Upper lobe of left lung (tissue), 4 donors: Measurements from ENCODE around the gene MCCC1.

Source experiments
- EP300 ChIP-seq, 4 donors: sonication (generic); formaldehyde crosslinking; IDR thresholded peaks; one replicate each; pipeline ENCODE4 v1.5.1; 2017; ENCODE audit warnings: antibody characterized with exemption in 4 of 4, control low read depth in 2 of 4
- POLR2A ChIP-seq, 4 donors: fragments of 450-650 bp; IDR thresholded peaks; one replicate each; pipeline ENCODE4 v1.5.1; 2016 to 2017; ENCODE audit warnings: antibody characterized with exemption in 4 of 4, mild to moderate bottlenecking in 2 of 4
- TF ChIP-seq, protein P1 (sequence below), 6 experiments: fragments of 450-650 bp in 4 of 6; fragments of 200-600 bp in 2 of 6; sonication (generic) in 2 of 6; IDR thresholded peaks; one replicate each; pipeline ENCODE4 v1.5.1; 2016 to 2019; ENCODE audit warnings: antibody characterized with exemption in 6 of 6

DNA sequence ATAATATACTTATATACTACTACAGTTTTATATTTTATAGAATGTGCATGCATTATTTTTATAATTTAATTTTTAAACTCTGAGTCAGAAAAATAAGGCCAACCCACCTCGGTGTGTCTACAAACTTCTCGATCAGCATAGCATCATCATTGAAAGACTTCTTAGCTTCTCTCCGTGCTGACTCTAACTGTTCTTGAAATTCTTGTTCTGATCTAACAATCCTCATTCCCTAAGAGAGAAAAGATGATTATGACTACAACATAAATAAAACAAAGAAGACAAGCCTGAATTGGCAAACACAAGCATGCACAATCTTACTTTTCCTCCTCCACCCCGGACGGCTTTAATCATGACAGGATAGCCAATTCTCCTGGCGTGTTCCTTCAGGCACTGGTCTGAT, 28.4 kb downstream of the MCCC1 start:
- TF ChIP-seq POLR2A (IDR thresholded peaks at IDR 0.05) (no peak), EP300 (IDR thresholded peaks at IDR 0.05) (no peak)
- TF ChIP-seq, protein P1, sequence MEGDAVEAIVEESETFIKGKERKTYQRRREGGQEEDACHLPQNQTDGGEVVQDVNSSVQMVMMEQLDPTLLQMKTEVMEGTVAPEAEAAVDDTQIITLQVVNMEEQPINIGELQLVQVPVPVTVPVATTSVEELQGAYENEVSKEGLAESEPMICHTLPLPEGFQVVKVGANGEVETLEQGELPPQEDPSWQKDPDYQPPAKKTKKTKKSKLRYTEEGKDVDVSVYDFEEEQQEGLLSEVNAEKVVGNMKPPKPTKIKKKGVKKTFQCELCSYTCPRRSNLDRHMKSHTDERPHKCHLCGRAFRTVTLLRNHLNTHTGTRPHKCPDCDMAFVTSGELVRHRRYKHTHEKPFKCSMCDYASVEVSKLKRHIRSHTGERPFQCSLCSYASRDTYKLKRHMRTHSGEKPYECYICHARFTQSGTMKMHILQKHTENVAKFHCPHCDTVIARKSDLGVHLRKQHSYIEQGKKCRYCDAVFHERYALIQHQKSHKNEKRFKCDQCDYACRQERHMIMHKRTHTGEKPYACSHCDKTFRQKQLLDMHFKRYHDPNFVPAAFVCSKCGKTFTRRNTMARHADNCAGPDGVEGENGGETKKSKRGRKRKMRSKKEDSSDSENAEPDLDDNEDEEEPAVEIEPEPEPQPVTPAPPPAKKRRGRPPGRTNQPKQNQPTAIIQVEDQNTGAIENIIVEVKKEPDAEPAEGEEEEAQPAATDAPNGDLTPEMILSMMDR (IDR thresholded peaks at IDR 0.05), result no peak
